GM12874 (cell line): ENCODE measurements around the gene SFXN5.

Experiments
- TF ChIP-seq, protein P1 (sequence below): IDR thresholded peaks from 2 replicates; pipeline ENCODE4 v1.5.1; 2011; ENCODE audit warnings: low read depth, mild to moderate bottlenecking, control low read depth, low read length, moderate library complexity; ENCODE audit not compliant: insufficient read depth

SFXN5 gene

DNA sequence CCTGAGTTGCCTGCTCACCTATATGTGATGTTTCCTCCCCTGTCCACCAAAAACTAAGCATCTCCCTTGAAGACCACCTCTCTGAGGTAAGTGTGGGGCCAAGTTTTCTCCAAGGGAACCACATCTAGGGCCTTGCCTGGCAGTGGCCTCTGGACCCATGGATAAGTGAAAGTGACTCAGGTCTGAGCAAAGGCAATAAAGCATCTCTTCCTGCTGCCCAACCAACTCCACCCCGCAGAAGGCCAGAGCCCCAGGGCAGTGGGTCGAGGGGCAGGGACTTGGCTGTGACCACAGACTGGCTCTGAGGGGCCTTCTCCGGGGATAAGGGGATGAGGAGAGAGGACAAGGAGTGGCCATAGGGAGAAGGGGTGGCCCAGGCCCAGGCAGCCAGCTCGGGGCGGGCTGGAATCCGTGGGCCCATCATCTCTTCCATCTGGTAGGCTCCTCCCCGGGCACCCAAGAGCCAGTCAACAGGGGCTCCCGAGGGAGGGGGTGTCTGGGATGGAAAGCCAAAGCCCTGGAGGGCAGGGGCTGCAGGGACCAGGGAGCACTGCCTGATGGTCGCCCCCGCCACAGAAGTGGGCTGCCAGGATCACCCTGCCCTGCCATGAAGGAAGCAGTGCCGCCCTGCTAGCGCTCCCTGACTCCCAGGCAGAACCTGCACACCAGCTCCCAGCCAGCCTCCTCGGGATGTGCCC lies 120.8 kb downstream of the SFXN5 start:
- TF ChIP-seq, protein P1, sequence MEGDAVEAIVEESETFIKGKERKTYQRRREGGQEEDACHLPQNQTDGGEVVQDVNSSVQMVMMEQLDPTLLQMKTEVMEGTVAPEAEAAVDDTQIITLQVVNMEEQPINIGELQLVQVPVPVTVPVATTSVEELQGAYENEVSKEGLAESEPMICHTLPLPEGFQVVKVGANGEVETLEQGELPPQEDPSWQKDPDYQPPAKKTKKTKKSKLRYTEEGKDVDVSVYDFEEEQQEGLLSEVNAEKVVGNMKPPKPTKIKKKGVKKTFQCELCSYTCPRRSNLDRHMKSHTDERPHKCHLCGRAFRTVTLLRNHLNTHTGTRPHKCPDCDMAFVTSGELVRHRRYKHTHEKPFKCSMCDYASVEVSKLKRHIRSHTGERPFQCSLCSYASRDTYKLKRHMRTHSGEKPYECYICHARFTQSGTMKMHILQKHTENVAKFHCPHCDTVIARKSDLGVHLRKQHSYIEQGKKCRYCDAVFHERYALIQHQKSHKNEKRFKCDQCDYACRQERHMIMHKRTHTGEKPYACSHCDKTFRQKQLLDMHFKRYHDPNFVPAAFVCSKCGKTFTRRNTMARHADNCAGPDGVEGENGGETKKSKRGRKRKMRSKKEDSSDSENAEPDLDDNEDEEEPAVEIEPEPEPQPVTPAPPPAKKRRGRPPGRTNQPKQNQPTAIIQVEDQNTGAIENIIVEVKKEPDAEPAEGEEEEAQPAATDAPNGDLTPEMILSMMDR: no peak

DNA sequence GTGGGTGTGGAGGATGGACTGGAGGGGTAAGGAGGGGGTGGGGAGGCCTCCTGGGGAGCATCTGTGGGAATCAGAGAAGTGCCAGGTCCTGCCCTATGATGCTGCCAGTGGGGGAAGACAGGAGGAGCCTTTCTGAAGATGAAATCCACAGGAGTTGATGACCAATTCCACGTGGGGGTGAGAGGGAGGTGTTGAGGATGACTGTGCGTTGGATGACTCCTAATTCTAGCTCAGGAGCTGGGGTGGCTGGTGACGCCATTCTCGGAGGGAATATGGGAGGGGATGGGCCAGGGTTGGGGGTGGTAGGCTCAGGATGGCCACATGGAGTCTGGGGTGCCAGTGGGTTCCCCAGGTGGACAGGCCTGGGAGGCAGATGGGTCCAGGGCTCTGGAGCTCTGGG lies 121.9 kb downstream of the SFXN5 start:
- TF ChIP-seq, protein P1: no peak

DNA sequence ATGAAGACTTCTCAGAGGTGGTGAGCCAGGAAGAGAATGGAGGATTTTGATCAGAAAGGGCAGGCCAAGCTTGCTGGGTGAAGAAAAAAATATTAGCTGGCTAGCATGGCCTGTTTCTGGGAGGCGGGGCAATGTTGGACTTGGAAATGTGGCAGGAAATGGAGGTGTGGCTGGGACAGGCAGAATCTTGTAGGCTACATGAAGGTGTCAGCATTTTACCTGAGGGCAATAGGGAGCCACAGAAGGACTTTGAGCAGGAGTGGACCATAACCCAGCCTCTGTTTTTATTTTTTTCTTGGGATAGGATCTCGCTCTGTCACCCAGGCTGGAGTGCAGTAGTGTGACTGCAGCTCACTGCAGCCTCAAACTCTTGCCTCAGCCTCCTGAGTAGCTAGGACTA lies 122.5 kb downstream of the SFXN5 start:
- TF ChIP-seq, protein P1: no peak

DNA sequence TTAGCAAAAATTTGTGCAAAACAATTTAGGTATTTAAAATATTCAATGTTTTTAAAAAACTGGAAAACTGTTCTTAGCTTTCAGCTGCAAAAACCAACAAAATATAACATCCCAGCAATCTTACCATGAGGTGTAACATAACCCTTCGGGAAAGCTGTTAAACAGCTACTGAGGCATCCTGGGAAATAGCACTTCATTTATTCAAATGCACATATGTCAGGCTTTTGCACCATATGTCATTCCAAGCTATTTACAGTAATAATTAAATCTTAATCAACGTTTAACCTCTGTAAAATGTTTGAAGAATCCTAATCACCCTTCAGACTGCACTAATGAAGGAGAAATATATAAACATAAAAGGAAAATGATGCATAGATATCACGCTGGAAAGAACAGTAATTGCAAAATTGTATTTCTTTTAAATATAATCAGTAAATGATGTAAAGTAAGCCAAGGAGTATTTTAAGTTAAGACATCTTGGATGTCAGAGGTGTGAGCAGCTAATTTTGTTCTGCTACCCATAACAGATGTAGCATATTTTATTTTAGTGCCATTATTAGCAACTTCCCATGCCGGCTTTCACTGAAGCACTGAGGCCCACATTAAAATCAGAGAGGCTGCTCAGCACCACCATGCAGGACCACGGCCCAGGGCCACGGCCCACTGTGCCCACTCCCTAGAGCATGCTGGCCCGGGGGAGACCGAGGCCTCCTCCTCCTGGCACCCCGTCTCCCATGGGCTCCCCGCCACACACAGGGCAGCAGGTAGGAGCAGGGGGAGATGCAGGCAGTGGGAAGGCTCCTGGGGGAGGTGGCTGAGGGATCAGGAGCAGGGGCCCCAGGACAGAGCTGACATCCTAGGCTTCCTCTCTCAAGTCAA lies 123.3 kb downstream of the SFXN5 start:
- TF ChIP-seq, protein P1: no peak

DNA sequence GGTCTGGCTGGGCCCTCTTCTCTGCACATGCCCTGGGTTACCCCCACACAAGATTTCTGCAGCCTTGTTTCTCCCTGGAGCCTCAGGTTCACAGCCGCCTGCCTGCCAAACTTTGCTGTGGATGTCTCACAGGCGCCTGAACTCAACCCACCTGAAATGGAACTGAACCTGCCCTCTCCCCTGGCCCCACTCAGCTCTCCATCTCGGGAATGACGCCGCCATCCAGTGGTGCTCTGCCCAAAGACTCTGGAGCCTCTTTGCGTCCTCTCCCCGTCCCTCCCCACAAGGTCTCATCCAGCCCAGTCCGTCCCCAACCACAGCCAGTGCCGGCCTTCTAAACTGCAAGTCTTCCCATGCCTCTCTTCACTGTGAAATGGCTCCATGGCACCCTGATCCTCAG lies 125.0 kb downstream of the SFXN5 start:
- TF ChIP-seq, protein P1: no peak

DNA sequence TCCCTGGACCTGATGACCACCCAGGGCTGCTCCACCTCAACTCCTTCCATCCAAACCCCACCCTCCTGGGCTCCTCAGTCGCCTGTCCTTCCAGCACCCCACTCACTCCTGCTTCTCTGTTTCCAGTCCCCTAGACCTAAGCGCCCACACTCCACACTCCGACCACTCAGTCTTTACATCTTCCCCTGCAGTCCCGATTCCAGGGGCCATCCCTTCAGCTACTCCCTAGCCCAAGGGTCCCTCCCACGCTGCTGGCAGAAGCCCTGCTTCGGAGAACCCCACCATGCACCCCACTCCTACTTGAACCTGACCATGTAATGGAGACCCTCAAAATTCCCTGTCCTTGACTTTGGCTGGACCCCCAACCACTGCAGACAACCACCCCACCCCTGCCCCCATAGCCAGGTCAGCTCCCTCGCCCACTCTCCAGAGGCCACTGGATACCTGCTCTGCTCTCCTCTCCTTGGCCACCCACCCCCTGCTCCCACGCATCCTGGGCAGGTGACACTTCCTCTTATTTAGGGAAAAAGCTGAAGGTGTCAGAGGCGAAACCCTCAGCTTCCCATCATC lies 126.0 kb downstream of the SFXN5 start:
- TF ChIP-seq, protein P1: no peak

DNA sequence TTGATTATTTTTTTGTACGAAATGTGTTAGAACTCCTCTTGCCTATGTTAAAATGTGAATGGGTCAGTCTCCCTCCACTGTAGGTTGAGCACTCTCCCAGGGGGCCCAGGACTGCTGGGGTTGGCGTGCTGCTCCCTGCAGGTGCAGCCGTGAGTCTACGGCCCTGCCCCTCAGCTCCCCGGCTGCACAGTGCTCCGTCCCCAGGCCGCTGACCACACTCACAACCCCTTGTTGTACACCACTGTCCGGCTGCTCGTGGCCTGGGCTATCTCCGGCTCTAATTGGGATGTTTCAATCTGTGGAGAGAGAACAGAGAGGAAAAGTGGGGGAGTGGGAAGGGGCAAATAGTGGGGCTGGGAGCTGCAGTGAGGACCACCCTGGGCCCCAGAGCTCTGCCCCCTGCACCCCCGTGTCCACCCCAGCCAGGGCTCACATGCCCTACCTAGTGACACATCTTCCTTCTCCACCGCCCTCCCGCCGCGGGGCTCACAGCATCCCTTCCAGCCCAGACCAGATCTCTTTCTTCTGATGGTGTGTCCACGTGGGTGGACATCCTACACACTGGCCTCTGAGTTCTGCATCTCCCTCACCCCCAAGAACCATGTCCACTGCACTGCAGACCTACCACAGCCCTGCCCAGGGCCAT lies 126.6 kb downstream of the SFXN5 start:
- TF ChIP-seq, protein P1: no peak
